CD4-positive, alpha-beta T cell treated with Interleukin-6 at 100 ng/mL for 8 hours (primary cell): ENCODE measurements around the gene GOLGA8S.
"Not testable (repeated sequence)": the region's sequence is repeated elsewhere in the genome, so short reads cannot be mapped to it uniquely, and the experiment has no call there.

Source experiments
- DNase-seq: peaks from one replicate; pipeline ENCODE4 v3.0.0-alpha.2; 2020; ENCODE audit warnings: mixed read lengths, low spot score

Gene GOLGA8S

DNA sequence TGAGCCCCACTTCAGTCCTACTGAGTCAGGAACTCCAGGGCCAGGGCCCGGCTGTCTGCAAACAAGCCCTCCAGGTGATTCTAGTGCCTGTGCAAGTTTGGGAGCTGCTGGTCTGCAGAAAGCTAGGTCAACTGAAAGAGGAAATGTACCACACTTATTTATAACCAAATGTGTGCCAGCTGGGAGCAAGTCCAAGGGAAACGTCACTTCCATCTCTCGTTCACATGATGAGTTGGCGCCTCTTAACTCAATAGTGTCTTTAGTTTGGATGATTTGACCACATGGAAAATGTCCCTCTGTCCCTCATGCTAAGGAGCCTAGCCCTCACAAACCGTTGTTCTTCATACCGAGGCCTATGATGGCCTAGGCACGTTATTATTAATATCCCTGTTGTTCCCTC, 43.2 kb downstream of the GOLGA8S start:
- DNase-seq: no peak

DNA sequence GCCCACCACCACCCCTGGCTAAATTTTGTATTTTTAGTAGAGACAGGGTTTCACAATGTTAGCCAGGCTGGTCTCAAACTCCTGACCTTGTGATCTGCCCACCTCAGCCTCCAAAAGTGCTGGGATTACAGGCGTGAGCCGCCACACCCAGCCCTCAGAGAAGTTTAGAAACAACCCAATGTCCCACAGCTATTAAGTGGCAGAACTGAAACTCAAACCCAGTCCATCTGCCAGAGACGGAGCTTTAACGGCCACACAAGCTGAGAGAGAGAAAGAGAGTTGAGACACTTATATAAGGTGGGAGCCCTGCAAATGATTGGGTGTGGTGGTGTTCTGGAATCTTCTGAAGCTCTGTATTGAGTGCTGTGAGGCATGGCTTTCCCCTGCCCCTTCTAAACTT, 43.8 kb downstream of the GOLGA8S start:
- not testable (repeated sequence) for DNase-seq

DNA sequence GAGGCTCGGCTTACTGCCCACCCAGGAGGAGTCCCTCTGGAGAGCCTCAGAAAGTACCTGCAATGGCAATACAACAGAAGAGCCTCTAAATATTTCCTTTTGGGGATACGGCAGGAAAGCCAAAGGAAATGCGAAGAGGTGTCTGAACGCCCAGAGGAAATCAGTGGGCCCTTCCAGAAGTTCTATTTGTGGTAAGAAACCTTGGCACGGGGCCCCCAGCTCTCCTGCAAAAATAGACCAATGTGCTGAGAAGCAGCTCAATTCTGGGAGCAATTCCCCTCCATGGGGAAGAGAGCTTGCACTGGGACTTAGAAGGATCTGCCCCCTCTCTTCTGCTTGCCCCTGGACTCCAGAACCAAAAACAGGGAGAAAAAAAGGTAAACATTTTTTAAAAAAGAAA, 44.7 kb downstream of the GOLGA8S start:
- not testable (repeated sequence) for DNase-seq

DNA sequence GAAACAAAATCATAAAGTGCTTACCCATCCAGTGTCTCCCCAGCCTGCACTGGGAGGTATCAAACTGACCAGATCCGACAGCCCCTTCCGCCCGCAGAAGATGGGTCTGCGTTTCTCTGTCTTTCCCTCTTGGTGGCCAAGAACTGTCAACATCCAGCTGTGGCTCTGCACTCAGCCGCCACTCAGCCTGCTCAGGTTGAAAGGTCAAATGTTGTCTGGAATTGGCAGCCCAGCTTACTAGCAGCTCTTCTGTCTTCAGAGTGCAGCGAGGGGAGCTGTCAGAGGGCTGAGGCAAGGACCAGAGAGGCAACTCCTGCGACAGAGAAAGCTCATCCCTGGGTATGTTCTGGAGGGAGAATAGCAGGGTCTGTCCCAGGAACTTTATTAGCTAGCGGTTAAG, 47.1 kb downstream of the GOLGA8S start:
- no peak for DNase-seq

DNA sequence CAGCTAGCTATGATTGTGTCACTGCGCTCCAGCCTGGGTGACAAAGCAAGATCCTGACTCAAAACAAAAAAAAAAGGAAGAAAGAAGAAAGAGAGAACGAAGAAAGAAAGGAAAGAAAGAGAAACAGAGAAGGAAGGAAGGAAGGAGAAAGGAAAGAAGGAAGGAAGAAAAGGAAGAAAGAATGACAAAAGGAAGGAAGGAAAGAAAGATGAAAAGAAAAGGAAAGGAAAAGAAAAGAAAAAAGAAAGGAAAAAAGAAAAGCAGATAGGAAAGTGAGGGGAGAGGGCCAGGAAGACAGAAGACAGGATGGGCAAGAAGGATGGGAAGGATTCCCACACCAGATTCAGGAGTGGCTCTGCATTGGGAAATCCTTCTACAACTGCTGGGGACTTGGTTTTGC, 47.6 kb downstream of the GOLGA8S start:
- DNase-seq: no peak

DNA sequence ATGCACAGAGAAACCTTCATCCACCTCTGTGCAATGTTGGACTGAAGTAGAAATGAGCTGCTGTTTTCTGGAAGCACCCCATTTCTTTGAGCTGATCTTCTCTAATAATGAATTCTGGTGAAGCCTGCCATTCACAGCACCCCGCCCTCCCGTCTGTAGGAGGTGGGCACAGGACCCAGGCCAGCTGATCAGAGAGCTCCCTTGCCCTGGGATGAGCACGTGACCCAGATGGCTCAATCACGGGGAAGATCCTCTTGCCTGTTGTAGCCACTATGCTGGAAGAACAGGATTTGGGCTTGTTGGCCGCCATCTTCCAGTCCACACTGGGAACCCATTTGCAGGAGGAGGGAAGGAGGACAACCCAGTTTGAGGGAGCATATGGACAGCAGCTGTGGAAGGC, 48.0 kb downstream of the GOLGA8S start:
- no peak for DNase-seq

DNA sequence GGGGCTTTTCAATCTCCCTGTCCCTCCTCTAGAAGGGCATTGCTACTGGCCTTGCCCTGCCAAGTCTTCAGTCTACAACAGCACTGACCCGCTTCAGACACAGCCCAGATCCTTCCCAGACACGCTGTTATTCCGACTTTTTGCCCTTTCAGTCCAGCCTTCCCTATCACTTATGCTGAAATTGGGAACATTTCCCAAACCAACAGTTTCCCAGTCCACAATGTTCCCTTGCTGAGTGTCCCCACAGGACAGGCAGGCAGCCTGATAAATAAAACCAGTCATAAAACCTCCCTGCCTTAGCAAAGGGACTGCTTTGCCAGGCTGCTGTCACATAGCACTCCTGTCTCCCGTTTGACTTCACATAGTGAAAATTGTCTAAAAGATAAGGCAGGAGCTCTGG, 49.0 kb downstream of the GOLGA8S start:
- no peak for DNase-seq

DNA sequence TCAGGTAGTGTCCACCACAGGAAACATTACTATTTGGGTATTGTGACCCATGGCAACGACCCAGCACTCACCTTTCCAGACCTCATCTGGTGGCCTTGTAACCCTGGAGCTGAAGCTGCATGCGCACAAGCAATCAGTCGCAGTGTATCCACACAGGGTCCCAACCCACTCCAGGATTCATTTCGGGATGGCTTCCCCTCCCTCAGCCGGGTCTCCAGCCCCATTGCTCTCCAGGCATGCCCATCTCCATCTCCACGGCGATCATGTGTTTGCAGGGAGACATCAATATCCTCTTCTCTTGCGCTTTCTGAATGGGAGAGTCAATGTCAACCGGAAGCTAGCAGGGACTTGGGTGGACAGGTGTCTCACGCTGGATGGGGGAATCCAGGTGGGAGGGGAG, 57.3 kb downstream of the GOLGA8S start:
- DNase-seq: no peak

DNA sequence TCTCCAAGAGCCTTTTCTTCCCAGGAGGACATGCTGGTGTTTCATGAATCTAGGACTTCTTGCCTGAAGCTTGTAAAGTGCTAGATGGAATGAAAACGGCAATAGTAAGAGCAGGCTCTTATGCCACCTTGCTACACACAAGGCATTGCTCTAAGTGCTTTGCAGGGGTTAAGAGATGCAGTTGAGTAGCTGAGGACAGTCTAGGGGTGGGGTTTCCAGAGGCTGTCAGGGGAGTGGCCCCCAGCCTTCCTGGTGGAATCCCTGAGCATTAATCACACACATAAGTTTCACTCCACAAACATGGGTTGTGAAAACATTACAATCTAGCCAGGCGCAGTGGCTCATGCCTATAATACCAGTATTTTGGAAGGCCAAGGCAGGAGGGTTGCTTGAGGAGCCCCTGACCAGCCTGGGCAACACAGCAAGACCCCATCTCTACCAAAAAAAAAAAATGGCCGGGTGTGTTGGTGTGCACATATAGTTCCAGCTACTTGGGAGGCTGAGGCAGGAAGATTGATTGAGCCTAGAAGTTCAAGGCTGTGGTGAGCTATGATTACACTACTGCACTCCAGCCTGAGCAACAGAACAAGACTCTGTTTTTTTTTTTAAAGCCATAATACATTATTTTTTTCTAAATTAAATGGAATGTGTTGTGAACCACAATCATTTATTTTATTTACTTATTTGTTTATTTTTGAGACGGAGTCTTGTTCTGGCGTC, 58.5 kb downstream of the GOLGA8S start:
- not testable (repeated sequence) for DNase-seq
